Vagina (tissue), 2 donors: ENCODE results near the gene RAG1. TPM values are rescaled to one million over a fixed set of nuclear protein-coding genes. Genes with fewer than 3 reads are reported as not detected.
A peak's percentile ranks its signal among the peaks of the same experiment; 100 is the strongest.

Experiments used
- DNase-seq, 2 donors: peaks; one replicate each; pipeline ENCODE4 v3.0.0-alpha.2; 2017; ENCODE audit errors: extremely low spot score in 2 of 2
- H3K27ac ChIP-seq: fragments of 200-600 bp; sonication (generic); one replicate; pipeline ENCODE4 v1.5.1; 2019
- H3K27me3 ChIP-seq: fragments of 200-600 bp; sonication (generic); one replicate; pipeline ENCODE4 v1.5.1; 2019
- H3K36me3 ChIP-seq, 2 donors: fragments of 200-600 bp; sonication (generic); one replicate each; pipeline ENCODE4 v1.5.1; 2017 to 2019
- H3K4me1 ChIP-seq: fragments of 200-600 bp; sonication (generic); one replicate; pipeline ENCODE4 v1.5.1; 2019
- H3K4me3 ChIP-seq, 2 donors: fragments of 200-600 bp; sonication (generic); 1 replicate in 1 of 2; 2 replicates in 1 of 2; pipeline ENCODE4 v1.5.1; 2016 to 2019
- H3K9me3 ChIP-seq: fragments of 200-600 bp; sonication (generic); one replicate; pipeline ENCODE4 v1.5.1; 2019
- CTCF ChIP-seq, 3 experiments: fragments of 450-650 bp in 2 of 3; fragments of 200-600 bp in 1 of 3; sonication (generic) in 1 of 3; IDR thresholded peaks; one replicate each; pipeline ENCODE4 v1.5.1; 2017 to 2019; ENCODE audit warnings: antibody characterized with exemption in 3 of 3, mild to moderate bottlenecking in 2 of 3, moderate library complexity in 2 of 3
- POLR2A ChIP-seq, 2 donors: fragments of 450-650 bp; IDR thresholded peaks; one replicate each; pipeline ENCODE4 v1.6.1; 2017; ENCODE audit warnings: antibody characterized with exemption in 2 of 2, mild to moderate bottlenecking in 2 of 2, moderate library complexity in 2 of 2
- POLR2AphosphoS5 ChIP-seq, 2 donors: sonication (generic); formaldehyde crosslinking; IDR thresholded peaks; one replicate each; pipeline ENCODE4 v1.9.0; 2017; ENCODE audit warnings: antibody characterized with exemption in 2 of 2, mild to moderate bottlenecking in 2 of 2, low read depth in 1 of 2; ENCODE audit not compliant: insufficient read depth in 1 of 2
- intact Hi-C: fragments of 100-400 bp; cut with DNase I; formaldehyde crosslinking; loops from one replicate; pipeline ENCODE4 v1.15.1; 2023
- total RNA-seq: library from RNA; depleted of rRNA; stranded (reverse); fragments of >200 nt; gene quantifications from one replicate; pipeline ENCODE4 v1.2.3, GENCODE V29; 2016

The RAG1 gene
- total RNA-seq, 1 donor from 2014 or later, result 0.25 TPM

GRCh38 chr11:36590513-36590912, 22.7 kb downstream of the RAG1 start:
- no peak for DNase-seq
- no peak overlapping the region for H3K27ac ChIP-seq
- H3K36me3 ChIP-seq, result no peaks in the 10 kb centered on the region
- intact Hi-C loops, result no loop called here
- no peak for TF ChIP-seq CTCF (IDR thresholded peaks at IDR 0.05)
- H3K4me3 ChIP-seq, result no peak overlapping the region
- peaks cover 3% of the 10 kb centered on the region for H3K4me1 ChIP-seq
- no peaks in the 10 kb centered on the region for H3K9me3 ChIP-seq
- H3K27me3 ChIP-seq, result no peaks in the 10 kb centered on the region

GRCh38 chr11:36591433-36591832, 23.6 kb downstream of the RAG1 start:
- TF ChIP-seq CTCF (IDR thresholded peaks at IDR 0.05) (no peak), POLR2A (IDR thresholded peaks at IDR 0.05) (no peak)
- intact Hi-C loops, result no loop called here
- H3K4me3 ChIP-seq, result no peak overlapping the region
- H3K27me3 ChIP-seq, result no peaks in the 10 kb centered on the region
- peaks cover 8% of the 10 kb centered on the region for H3K4me1 ChIP-seq
- DNase-seq, result no peak
- no peak overlapping the region for H3K27ac ChIP-seq
- no peaks in the 10 kb centered on the region for H3K36me3 ChIP-seq
- H3K9me3 ChIP-seq, result no peaks in the 10 kb centered on the region

GRCh38 chr11:36594316-36594989, 26.6 kb downstream of the RAG1 start, which contains the start of gene IFTAP:
IFTAP (plus strand) TSS chr11:36594502; CDS start chr11:36610104, 15,602 bp downstream.
- H3K4me3 ChIP-seq, result peak within 1 kb of the TSS; percentile 66 to 79
- TF ChIP-seq POLR2A (IDR thresholded peaks at IDR 0.05), result no peak
- TF ChIP-seq POLR2AphosphoS5 (IDR thresholded peaks at IDR 0.05; ENCODE audit: insufficient read depth in 1 of 2, low read depth in 1 of 2), result peak; percentile 60 to 97
- TF ChIP-seq CTCF (IDR thresholded peaks at IDR 0.05), result peak in 1 of 3 experiments; percentile 18
- intact Hi-C loops, result no loop called here
- no peaks in the 10 kb centered on the region for H3K36me3 ChIP-seq
- H3K4me1 ChIP-seq, result peaks cover 8% of the 10 kb centered on the region
- DNase-seq, result no peak
- H3K9me3 ChIP-seq, result no peaks in the 10 kb centered on the region
- H3K27me3 ChIP-seq, result no peaks in the 10 kb centered on the region
- H3K27ac ChIP-seq, result no peak within 1 kb of the TSS

GRCh38 chr11:36596880-36597279, 29.1 kb downstream of the RAG1 start:
- Histone ChIP-seq H3K36me3 (no peaks in the 10 kb centered on the region), H3K9me3 (no peaks in the 10 kb centered on the region), H3K27me3 (no peaks in the 10 kb centered on the region), H3K4me3 (no peak overlapping the region), H3K4me1 (peaks cover 8% of the 10 kb centered on the region), H3K27ac (no peak overlapping the region)
- intact Hi-C loops, result no loop called here
- TF ChIP-seq POLR2AphosphoS5 (IDR thresholded peaks at IDR 0.05; ENCODE audit: insufficient read depth in 1 of 2, low read depth in 1 of 2), result no peak
- TF ChIP-seq CTCF (IDR thresholded peaks at IDR 0.05), result no peak
- no peak for TF ChIP-seq POLR2A (IDR thresholded peaks at IDR 0.05)
- DNase-seq, result no peak

GRCh38 chr11:36598051-36598450, 30.2 kb downstream of the RAG1 start, which contains the start of gene RAG2:
RAG2 (minus strand) TSS chr11:36598236; CDS start chr11:36594168, 4,068 bp downstream.
- no peaks in the 10 kb centered on the region for H3K27me3 ChIP-seq
- H3K36me3 ChIP-seq, result no peaks in the 10 kb centered on the region
- H3K27ac ChIP-seq, result no peak within 1 kb of the TSS
- peaks cover 8% of the 10 kb centered on the region for H3K4me1 ChIP-seq
- DNase-seq, result no peak
- intact Hi-C loops, result no loop called here
- H3K9me3 ChIP-seq, result no peaks in the 10 kb centered on the region
- no peak for TF ChIP-seq POLR2AphosphoS5 (IDR thresholded peaks at IDR 0.05; ENCODE audit: insufficient read depth in 1 of 2, low read depth in 1 of 2)
- TF ChIP-seq CTCF (IDR thresholded peaks at IDR 0.05), result no peak
- TF ChIP-seq POLR2A (IDR thresholded peaks at IDR 0.05), result no peak
- H3K4me3 ChIP-seq, result no peak within 1 kb of the TSS
